Measurements from ENCODE around the gene CPSF4L.
"Not testable (repeated sequence)": the region's sequence is repeated elsewhere in the genome, so short reads cannot be mapped to it uniquely, and the experiment has no call there.

CPSF4L gene

GRCh38 chr17:73266796-73267195 is 5.1 kb upstream of the CPSF4L start:
- DNase-seq, result no peak

- no peak for DNase-seq
Observed at GRCh38 chr17:73265646-73266640, 4.3 kb upstream of the CPSF4L start.

- DNase-seq, result not testable (repeated sequence)
Observed at GRCh38 chr17:73264448-73264847, 2.8 kb upstream of the CPSF4L start.

- no peak for DNase-seq
Observed at GRCh38 chr17:73262676-73263642, 1.3 kb upstream of the CPSF4L start.

- no peak for DNase-seq
Observed at GRCh38 chr17:73261952-73262675, 434 bp upstream of the CPSF4L start.

GRCh38 chr17:73257516-73257915 is 4.2 kb downstream of the CPSF4L start:
- DNase-seq, result no peak

GRCh38 chr17:73256220-73256619 is 5.5 kb downstream of the CPSF4L start:
- DNase-seq, result no peak

GRCh38 chr17:73255671-73256181 is 6.0 kb downstream of the CPSF4L start:
- DNase-seq, result peak; percentile 43

GRCh38 chr17:73251871-73252270 is 9.8 kb downstream of the CPSF4L start:
- no peak for DNase-seq

GRCh38 chr17:73250851-73251640 is 10.6 kb downstream of the CPSF4L start:
- DNase-seq, result no peak

GRCh38 chr17:73249700-73250099 is 12.0 kb downstream of the CPSF4L start:
- no peak for DNase-seq

GRCh38 chr17:73248532-73248931 is 13.1 kb downstream of the CPSF4L start:
- DNase-seq, result no peak

GRCh38 chr17:73247726-73248125 is 14.0 kb downstream of the CPSF4L start:
- no peak for DNase-seq

GRCh38 chr17:73240561-73240960 is 21.1 kb downstream of the CPSF4L start:
- no peak for DNase-seq

GRCh38 chr17:73237714-73238113 is 24.0 kb downstream of the CPSF4L start:
- no peak for DNase-seq

- DNase-seq, result no peak
Observed at GRCh38 chr17:73234736-73235135, 26.9 kb downstream of the CPSF4L start.

- no peak for DNase-seq
Observed at GRCh38 chr17:73232587-73233373, 28.9 kb downstream of the CPSF4L start.

GRCh38 chr17:73231841-73232586 is 29.7 kb downstream of the CPSF4L start:
- peak; percentile 93 for DNase-seq

- DNase-seq, result no peak
Observed at GRCh38 chr17:73231395-73231794, 30.3 kb downstream of the CPSF4L start.

- no peak for DNase-seq
Observed at GRCh38 chr17:73230088-73230487, 31.6 kb downstream of the CPSF4L start.
